ENCODE results near the gene VENTX. TPM values are rescaled to one million over a fixed set of nuclear protein-coding genes. Genes with fewer than 3 reads are reported as not detected.

The VENTX gene
- total and polyA plus RNA-seq, 2 donors (not counting 3 experiments of a cell fraction or from before 2014, with no cell fraction given) = not detected

DNA sequence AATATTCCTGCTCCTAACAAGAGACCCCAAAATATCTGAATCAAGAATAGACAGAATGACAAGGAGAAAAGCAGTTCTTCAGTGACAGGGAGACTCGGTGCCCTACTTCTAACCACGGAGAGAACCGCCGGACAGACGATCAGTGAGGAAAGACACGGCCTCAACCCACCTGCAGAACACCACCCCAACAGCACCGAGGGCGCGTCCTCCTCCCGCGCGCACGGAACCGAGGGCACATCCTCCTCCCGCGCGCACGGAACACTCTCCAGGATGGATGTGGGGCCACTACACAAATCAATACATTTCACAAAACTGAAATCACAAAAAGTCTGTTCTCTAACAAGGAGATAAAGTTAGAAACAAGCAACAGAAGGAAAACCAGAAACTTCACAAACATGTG, 48.7 kb downstream of the VENTX start:
- no peaks in the 10 kb centered on the region for H3K79me2 ChIP-seq (ENCODE audit: control insufficient read depth, insufficient read depth, low read length)
- H4K20me1 ChIP-seq (replicated peaks; ENCODE audit: control insufficient read depth, extremely low read depth, insufficient read depth, low read length) = no peaks in the 10 kb centered on the region
- H3K27me3 ChIP-seq (ENCODE audit: control insufficient read depth in 2 of 2, insufficient read depth in 2 of 2, low read length in 2 of 2) = no peaks in the 10 kb centered on the region
- no peaks in the 10 kb centered on the region for H3K9me1 ChIP-seq (replicated peaks; ENCODE audit: control insufficient read depth, extremely low read depth, insufficient read depth, low read length)
- no peak for DNase-seq (ENCODE audit: low read depth, low spot score)
- no TSS peak for BruUV-seq (replicated peaks)
- H3K9me3 ChIP-seq (replicated peaks; ENCODE audit: control insufficient read depth, insufficient read depth, low read length) = no peaks in the 10 kb centered on the region
- H3K27ac ChIP-seq (ENCODE audit: insufficient read depth, low read depth, low read length) = no peak overlapping the region
- H3K9ac ChIP-seq (replicated peaks; ENCODE audit: extremely low read depth, insufficient read depth, low read length) = no peak overlapping the region
- H2AFZ ChIP-seq (ENCODE audit: low read depth, low read length) = no peak overlapping the region
- no peak for TF ChIP-seq JUN (IDR thresholded peaks at IDR 0.05; ENCODE audit: borderline replicate concordance, insufficient read depth, insufficient read length, low read depth)
- TF ChIP-seq POLR2AphosphoS5 (IDR thresholded peaks at IDR 0.05; ENCODE audit: insufficient read depth, low read depth, low read length) = no peak
- no peak for TF ChIP-seq GATA2 (IDR thresholded peaks at IDR 0.05; ENCODE audit: insufficient read depth, insufficient read length, low read depth, low read length)
- no peak for TF ChIP-seq MYC (IDR thresholded peaks at IDR 0.05; ENCODE audit: low read depth, low read length)
- TF ChIP-seq POLR2A (IDR thresholded peaks at IDR 0.05; ENCODE audit: low read depth, low read length) = no peak
- no peak for TF ChIP-seq EZH2 (IDR thresholded peaks at IDR 0.05; ENCODE audit: borderline replicate concordance, low read depth, low read length, severe bottlenecking)
- TF ChIP-seq FOS (IDR thresholded peaks at IDR 0.05; ENCODE audit: borderline replicate concordance, insufficient read depth, low read length) = no peak
- TF ChIP-seq, protein P1, sequence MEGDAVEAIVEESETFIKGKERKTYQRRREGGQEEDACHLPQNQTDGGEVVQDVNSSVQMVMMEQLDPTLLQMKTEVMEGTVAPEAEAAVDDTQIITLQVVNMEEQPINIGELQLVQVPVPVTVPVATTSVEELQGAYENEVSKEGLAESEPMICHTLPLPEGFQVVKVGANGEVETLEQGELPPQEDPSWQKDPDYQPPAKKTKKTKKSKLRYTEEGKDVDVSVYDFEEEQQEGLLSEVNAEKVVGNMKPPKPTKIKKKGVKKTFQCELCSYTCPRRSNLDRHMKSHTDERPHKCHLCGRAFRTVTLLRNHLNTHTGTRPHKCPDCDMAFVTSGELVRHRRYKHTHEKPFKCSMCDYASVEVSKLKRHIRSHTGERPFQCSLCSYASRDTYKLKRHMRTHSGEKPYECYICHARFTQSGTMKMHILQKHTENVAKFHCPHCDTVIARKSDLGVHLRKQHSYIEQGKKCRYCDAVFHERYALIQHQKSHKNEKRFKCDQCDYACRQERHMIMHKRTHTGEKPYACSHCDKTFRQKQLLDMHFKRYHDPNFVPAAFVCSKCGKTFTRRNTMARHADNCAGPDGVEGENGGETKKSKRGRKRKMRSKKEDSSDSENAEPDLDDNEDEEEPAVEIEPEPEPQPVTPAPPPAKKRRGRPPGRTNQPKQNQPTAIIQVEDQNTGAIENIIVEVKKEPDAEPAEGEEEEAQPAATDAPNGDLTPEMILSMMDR (IDR thresholded peaks at IDR 0.05; ENCODE audit: extremely low read depth in 1 of 2, insufficient read depth in 1 of 2, low read depth in 1 of 2, low read length in 2 of 2) = no peak
- TF ChIP-seq, protein P2, sequence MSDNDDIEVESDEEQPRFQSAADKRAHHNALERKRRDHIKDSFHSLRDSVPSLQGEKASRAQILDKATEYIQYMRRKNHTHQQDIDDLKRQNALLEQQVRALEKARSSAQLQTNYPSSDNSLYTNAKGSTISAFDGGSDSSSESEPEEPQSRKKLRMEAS (IDR thresholded peaks at IDR 0.05; ENCODE audit: insufficient read depth, insufficient read length) = no peak
- no peak for FAIRE-seq
- H3K4me2 ChIP-seq (ENCODE audit: insufficient read depth, low read length) = no peak overlapping the region
- dilution Hi-C loops (cut with MboI; ENCODE audit: extremely low pct_ligation_motif_present, low sequenced_read_pairs) (no loop called here), intact Hi-C loops (cut with micrococcal nuclease) (no loop called here)
- H3K36me3 ChIP-seq (ENCODE audit: control insufficient read depth in 2 of 2, extremely low read depth in 1 of 2, insufficient read depth in 2 of 2, low read length in 2 of 2) = peaks cover 8 to 42% of the 10 kb centered on the region in 2 experiments
- CTCF ChIA-PET = no interaction called here
- no peak overlapping the region for H3K4me3 ChIP-seq (replicated peaks in 1 of 3; ENCODE audit: insufficient read depth in 1 of 3, low read depth in 1 of 3, low read length in 3 of 3)
- POLR2A ChIA-PET = no interaction called here
- H3K4me1 ChIP-seq (ENCODE audit: control insufficient read depth, extremely low read depth, insufficient read depth, low read length) = no peaks in the 10 kb centered on the region

All from endothelial cell of umbilical vein (primary cell).